Esophagus squamous epithelium (tissue), 5 donors: Measurements from ENCODE around the gene DEPDC7. TPM values are rescaled to one million over a fixed set of nuclear protein-coding genes. Genes with fewer than 3 reads are reported as not detected.

ENCODE experiments used
- DNase-seq: peaks from one replicate; lab custom pipeline; 2025; lab: John Stamatoyannopoulos, UW
- H3K27ac ChIP-seq, 4 donors: fragments of 200-600 bp; sonication (generic); one replicate each; pipeline ENCODE4 v1.5.1; 2016 to 2019; ENCODE audit warnings: mild to moderate bottlenecking in 1 of 4
- H3K27me3 ChIP-seq, 4 donors: fragments of 200-600 bp; sonication (generic); 1 replicate in 3 of 4; 2 replicates in 1 of 4; pipeline versions ENCODE4 v1.5.1 to v1.6.0; 2017 to 2021; ENCODE audit warnings: antibody characterized with exemption in 1 of 4
- H3K36me3 ChIP-seq, 3 donors: fragments of 200-600 bp; sonication (generic); one replicate each; pipeline ENCODE4 v1.5.1; 2016 to 2019
- H3K4me1 ChIP-seq, 3 donors: fragments of 200-600 bp; sonication (generic); one replicate each; pipeline ENCODE4 v1.5.1; 2017 to 2019
- H3K4me3 ChIP-seq, 4 donors: fragments of 200-600 bp; sonication (generic); 1 replicate in 3 of 4; 2 replicates in 1 of 4; pipeline ENCODE4 v1.5.1; 2016 to 2019; ENCODE audit warnings: mild to moderate bottlenecking in 2 of 4, moderate library complexity in 1 of 4
- H3K9me3 ChIP-seq, 3 donors: fragments of 200-600 bp; sonication (generic); one replicate each; pipeline ENCODE4 v1.5.1; 2016 to 2019
- CTCF ChIP-seq, 6 experiments: fragments of 450-650 bp in 4 of 6; fragments of 200-600 bp in 2 of 6; sonication (generic) in 2 of 6; IDR thresholded peaks; one replicate each; pipeline ENCODE4 v1.5.1; 2016 to 2019; ENCODE audit warnings: antibody characterized with exemption in 6 of 6, mild to moderate bottlenecking in 4 of 6, moderate library complexity in 4 of 6
- POLR2A ChIP-seq, 4 donors: fragments of 450-650 bp; IDR thresholded peaks; one replicate each; pipeline ENCODE4 v1.6.1; 2017; ENCODE audit warnings: antibody characterized with exemption in 4 of 4, mild to moderate bottlenecking in 4 of 4, moderate library complexity in 3 of 4
- WGBS, 2 donors: methylation state at CpG; one replicate each; pipeline ENCODE4 v1.1.5; 2018; 5-methylcytosine and 5-hydroxymethylcytosine counted together
- intact Hi-C: fragments of 100-400 bp; cut with DNase I; formaldehyde crosslinking; loops from one replicate; pipeline ENCODE4 v1.15.0; 2022
- total RNA-seq, 4 donors: library from RNA; depleted of rRNA; stranded (reverse); fragments of >200 nt; gene quantifications; one replicate each; pipeline ENCODE4 v1.1.0, GENCODE V29; 2016
- donor health status: DM: yes; HTN: yes; CAD: no.

Gene DEPDC7
- total RNA-seq, 4 donors from 2014 or later: 2.3 to 9.7 (median 6.8) TPM

- H3K27ac ChIP-seq: no peak overlapping the region
- H3K36me3 ChIP-seq: no peaks in the 10 kb centered on the region
- H3K9me3 ChIP-seq: peaks cover 0 to 4% (median 0%) of the 10 kb centered on the region in 3 donors
- no peaks in the 10 kb centered on the region for H3K4me1 ChIP-seq
- no peak for TF ChIP-seq POLR2A (IDR thresholded peaks at IDR 0.05)
- no peak overlapping the region for H3K4me3 ChIP-seq
- DNase-seq: no peak
- intact Hi-C loops: no loop called here
- H3K27me3 ChIP-seq: no peaks in the 10 kb centered on the region
Measured at GRCh38 chr11:32991898-32992297, 23.8 kb upstream of the DEPDC7 start.

DNA sequence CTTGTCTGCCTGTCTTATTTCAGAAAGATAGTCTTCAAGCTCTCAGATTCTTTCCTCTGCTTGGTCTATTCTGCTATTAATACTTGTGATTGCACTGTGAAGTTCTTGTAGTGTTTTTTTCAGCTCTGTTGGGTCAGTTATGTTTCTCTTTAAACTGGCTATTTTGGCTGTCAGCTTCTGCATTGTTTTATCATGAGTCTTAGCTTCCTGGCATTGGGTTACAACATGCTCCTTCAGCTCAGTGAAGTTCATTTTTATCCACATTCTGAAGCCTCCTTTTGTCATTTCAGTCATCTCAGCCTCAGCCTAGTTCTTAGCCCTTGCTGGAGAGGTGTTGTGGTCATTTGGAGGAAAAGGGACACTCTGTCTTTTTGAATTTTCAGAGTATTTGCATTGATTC lies 15.5 kb upstream of the DEPDC7 start:
- H3K27me3 ChIP-seq: no peaks in the 10 kb centered on the region
- H3K9me3 ChIP-seq: no peaks in the 10 kb centered on the region
- no peak overlapping the region for H3K27ac ChIP-seq
- H3K36me3 ChIP-seq: no peaks in the 10 kb centered on the region
- intact Hi-C loops: no loop called here
- H3K4me3 ChIP-seq: no peak overlapping the region
- peaks cover 0 to 3% (median 0%) of the 10 kb centered on the region in 3 donors for H3K4me1 ChIP-seq
- no peak for DNase-seq
- no peak for TF ChIP-seq POLR2A (IDR thresholded peaks at IDR 0.05)
- no peak for TF ChIP-seq CTCF (IDR thresholded peaks at IDR 0.05)

DNA sequence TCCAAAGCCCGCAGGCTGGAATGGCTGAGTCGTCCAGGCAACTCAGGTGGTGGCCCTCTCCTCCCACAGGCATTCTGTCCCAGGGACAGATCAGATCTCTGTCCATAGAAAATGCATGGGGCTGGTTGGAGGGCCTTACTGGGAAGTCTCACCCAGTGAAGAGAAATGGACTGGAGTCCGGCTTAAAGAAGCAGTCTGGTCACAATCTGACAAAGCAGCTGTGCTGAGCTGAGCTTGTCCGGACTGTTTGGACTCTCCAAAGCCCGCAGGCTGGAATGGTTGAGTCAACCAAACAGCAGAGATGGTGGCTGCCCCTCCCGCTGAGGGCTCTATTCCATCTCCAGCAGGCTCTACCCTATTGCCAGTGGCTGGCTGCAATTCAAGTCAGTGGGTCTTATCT lies 14.4 kb upstream of the DEPDC7 start:
- 87 to 93% methylated on average over 2 of the region's 6 CpGs for WGBS, 2 donors
- TF ChIP-seq CTCF (IDR thresholded peaks at IDR 0.05) (no peak), POLR2A (IDR thresholded peaks at IDR 0.05) (no peak)
- H3K36me3 ChIP-seq: no peaks in the 10 kb centered on the region
- DNase-seq: no peak
- peaks cover 0 to 7% (median 0%) of the 10 kb centered on the region in 3 donors for H3K4me1 ChIP-seq
- no peaks in the 10 kb centered on the region for H3K27me3 ChIP-seq
- no peak overlapping the region for H3K27ac ChIP-seq
- H3K9me3 ChIP-seq: no peaks in the 10 kb centered on the region
- no peak overlapping the region for H3K4me3 ChIP-seq
- intact Hi-C loops: no loop called here

DNA sequence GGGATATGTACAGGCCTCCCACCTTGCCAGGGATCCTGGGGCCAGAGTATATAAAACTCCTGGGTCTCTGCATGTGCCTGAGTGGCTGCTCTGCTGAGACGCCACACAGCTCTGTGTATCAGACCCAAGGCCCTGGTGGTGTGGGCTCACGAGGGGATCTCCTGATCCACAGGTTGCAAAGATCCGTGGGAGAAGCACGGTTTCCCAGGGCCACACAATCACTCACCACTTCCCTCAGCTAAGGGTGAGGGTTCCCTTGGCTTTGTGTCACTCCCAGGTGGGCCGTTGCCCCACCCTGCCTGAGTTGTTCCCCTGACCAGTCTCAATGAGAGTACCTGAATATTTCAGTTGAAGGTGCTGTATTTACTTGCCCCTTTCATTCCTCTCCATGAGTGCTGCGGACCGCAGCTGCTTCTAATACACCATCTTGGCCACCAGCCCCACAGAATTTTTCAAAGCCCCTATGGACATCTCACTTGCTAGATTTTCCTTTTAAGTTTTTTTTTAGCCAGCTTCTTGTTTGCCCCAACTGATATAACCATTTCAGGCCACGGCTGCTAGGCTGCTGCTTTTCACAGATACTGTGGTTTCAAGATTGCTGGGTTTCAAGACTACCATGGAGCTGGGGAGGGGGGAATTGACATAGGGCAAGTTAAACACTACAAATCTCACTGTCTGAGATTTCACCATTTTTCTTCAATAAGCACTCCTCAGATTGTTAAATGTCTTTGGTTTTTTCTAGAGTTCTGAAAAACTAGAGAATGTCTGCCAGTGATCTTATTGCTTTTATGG lies 13.7 kb upstream of the DEPDC7 start:
- peaks cover 0 to 7% (median 0%) of the 10 kb centered on the region in 3 donors for H3K4me1 ChIP-seq
- 85 to 88% methylated on average over 4 to 8 of the region's 8 CpGs for WGBS, 2 donors
- no peaks in the 10 kb centered on the region for H3K9me3 ChIP-seq
- no peak for DNase-seq
- H3K4me3 ChIP-seq: no peak overlapping the region
- no peaks in the 10 kb centered on the region for H3K27me3 ChIP-seq
- H3K36me3 ChIP-seq: no peaks in the 10 kb centered on the region
- TF ChIP-seq CTCF (IDR thresholded peaks at IDR 0.05) (no peak), POLR2A (IDR thresholded peaks at IDR 0.05) (no peak)
- no peak overlapping the region for H3K27ac ChIP-seq
- intact Hi-C loops: no loop called here

DNA sequence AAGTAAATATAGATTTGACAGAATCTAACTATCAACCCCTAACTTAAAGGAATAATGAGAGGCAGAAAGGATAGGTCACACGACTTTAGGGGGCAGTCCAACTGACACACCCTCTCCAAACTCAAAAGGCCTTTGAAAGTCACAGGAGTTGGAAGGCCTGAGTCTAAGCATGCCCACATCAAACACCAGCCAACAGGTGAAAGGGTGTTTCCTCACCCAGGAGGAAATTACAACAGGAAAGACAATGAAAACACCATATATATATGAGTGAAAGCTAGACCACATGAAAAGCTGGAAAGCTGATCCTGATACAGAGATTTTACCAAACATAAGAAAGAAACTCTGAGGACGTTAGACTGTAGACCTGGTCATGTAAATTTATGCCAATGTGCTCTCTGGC lies 10.5 kb upstream of the DEPDC7 start:
- WGBS, 2 donors: 24 to 30% methylated on average over 2 of the region's 2 CpGs
- no peaks in the 10 kb centered on the region for H3K9me3 ChIP-seq
- intact Hi-C loops: no loop called here

More for the DNA sequence above, 10.5 kb upstream of the DEPDC7 start:
- no peaks in the 10 kb centered on the region for H3K27me3 ChIP-seq
- H3K36me3 ChIP-seq: no peaks in the 10 kb centered on the region
- no peak overlapping the region for H3K27ac ChIP-seq
- no peak overlapping the region for H3K4me3 ChIP-seq
- peaks cover 0 to 7% (median 0%) of the 10 kb centered on the region in 3 donors for H3K4me1 ChIP-seq
- DNase-seq: no peak
- TF ChIP-seq POLR2A (IDR thresholded peaks at IDR 0.05) (no peak), CTCF (IDR thresholded peaks at IDR 0.05) (no peak)
